Uterus (tissue), 4 donors: ENCODE data around the gene SIAE. TPM values are rescaled to one million over a fixed set of nuclear protein-coding genes. Genes with fewer than 3 reads are reported as not detected.
A peak's percentile ranks its signal among the peaks of the same experiment; 100 is the strongest.

ENCODE experiments used
- DNase-seq, 2 donors: peaks; one replicate each; pipeline ENCODE4 v3.0.0-alpha.2; 2019 to 2020
- H3K27ac ChIP-seq, 2 donors: fragments of 200-600 bp; sonication (generic); 1 replicate in 1 of 2; 2 replicates in 1 of 2; pipeline ENCODE4 v1.5.1; 2016 to 2018
- H3K27me3 ChIP-seq, 2 donors: fragments of 200-600 bp; sonication (generic); one replicate each; pipeline ENCODE4 v1.5.1; 2018 to 2019; ENCODE audit warnings: control low read depth in 1 of 2
- H3K36me3 ChIP-seq, 2 donors: fragments of 200-600 bp; sonication (generic); one replicate each; pipeline ENCODE4 v1.5.1; 2019; ENCODE audit warnings: control low read depth in 1 of 2
- H3K4me1 ChIP-seq, 2 donors: fragments of 200-600 bp; sonication (generic); one replicate each; pipeline ENCODE4 v1.5.1; 2018 to 2019; ENCODE audit warnings: control low read depth in 1 of 2
- H3K4me3 ChIP-seq, 2 donors: fragments of 200-600 bp; sonication (generic); 1 replicate in 1 of 2; 2 replicates in 1 of 2; pipeline ENCODE4 v1.5.1; 2018 to 2019; ENCODE audit warnings: mild to moderate bottlenecking in 1 of 2
- H3K9me3 ChIP-seq, 2 donors: fragments of 200-600 bp; sonication (generic); one replicate each; pipeline ENCODE4 v1.5.1; 2019; ENCODE audit warnings: control low read depth in 1 of 2
- CTCF ChIP-seq, 4 experiments: fragments of 200-600 bp in 2 of 4; fragments of 450-650 bp in 2 of 4; sonication (generic) in 2 of 4; IDR thresholded peaks; one replicate each; pipeline ENCODE4 v1.5.1; 2016 to 2019; ENCODE audit warnings: antibody characterized with exemption in 4 of 4, mild to moderate bottlenecking in 2 of 4, moderate library complexity in 1 of 4
- POLR2A ChIP-seq, 2 donors: fragments of 450-650 bp; IDR thresholded peaks; one replicate each; pipeline ENCODE4 v1.6.1; 2016; ENCODE audit warnings: antibody characterized with exemption in 2 of 2, mild to moderate bottlenecking in 1 of 2, moderate library complexity in 1 of 2
- intact Hi-C: fragments of 100-400 bp; cut with DNase I; formaldehyde crosslinking; loops from one replicate; pipeline ENCODE4 v1.15.1; 2023; ENCODE audit warnings: low total_unique reads
- total RNA-seq, 4 donors: library from RNA; depleted of rRNA in 3 of 4; stranded (reverse); fragments of >200 nt in 3 of 4; gene quantifications; one replicate each; pipeline versions ENCODE4 v1.1.0 to v1.2.4, GENCODE V29; 2014 to 2023
- donor health status: DM: yes; HTN: yes; CAD: no.

The SIAE gene
- total RNA-seq, 4 donors from 2014 or later = 0.77 to 7.5 (median 5.3) TPM

DNA sequence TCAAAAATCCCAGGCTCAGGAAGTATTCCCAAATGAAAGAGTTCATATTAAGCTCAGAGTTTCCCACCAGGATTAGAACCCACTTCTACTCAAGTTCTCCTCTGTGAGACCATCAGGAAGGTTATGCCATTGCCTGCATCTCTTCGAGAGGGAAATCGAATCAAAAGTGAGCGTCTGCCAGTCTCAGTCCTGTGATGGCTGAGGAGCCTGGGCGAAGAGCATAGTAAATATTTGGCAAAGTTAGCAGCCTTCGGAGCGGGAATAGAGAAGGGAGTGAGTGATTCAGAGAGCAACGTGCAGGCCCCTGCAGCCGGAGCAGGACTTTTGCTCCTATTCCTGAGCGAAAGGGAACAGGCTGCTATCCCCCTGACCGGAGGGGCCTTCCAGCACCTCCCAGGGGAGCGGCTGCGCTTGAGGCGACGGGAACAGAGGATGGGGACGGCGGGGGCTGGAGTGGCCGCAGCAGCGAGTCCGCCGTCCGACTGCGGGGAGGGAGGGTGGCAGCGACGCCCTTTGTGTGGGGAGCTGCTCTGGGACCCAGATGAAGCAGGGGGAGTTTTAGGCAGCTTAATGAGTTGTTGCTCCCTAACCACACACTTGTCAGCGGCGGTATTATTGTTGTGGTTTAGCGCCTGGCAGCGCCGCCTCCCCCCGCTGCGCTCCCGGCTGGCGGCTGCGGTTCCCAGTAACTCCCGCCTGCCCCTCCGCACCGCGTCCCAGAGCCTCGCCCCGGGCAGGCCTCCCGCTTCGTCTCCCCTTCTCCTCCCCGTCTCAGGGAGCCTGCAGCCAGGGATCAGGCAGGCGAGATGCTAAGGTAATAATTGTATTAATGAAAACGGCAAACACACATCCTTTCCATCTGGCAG, 44.5 kb upstream of the SIAE start:
- peak overlapping the region; percentile 30 to 52 for H3K27ac ChIP-seq
- H3K4me3 ChIP-seq = peak overlapping the region; percentile 30 to 32
- DNase-seq = peak in 1 of 2 donors; percentile 27
- no peaks in the 10 kb centered on the region for H3K36me3 ChIP-seq
- TF ChIP-seq POLR2A (IDR thresholded peaks at IDR 0.05) (no peak), CTCF (IDR thresholded peaks at IDR 0.05) (no peak)
- H3K4me1 ChIP-seq = peaks cover 0 to 12% of the 10 kb centered on the region in 2 donors
- H3K9me3 ChIP-seq = no peaks in the 10 kb centered on the region
- H3K27me3 ChIP-seq = peaks cover 0 to 9% of the 10 kb centered on the region in 2 donors
- intact Hi-C loops = no loop called here

GRCh38 chr11:124717421-124717785, 43.9 kb upstream of the SIAE start:
- H3K4me1 ChIP-seq = peaks cover 0 to 12% of the 10 kb centered on the region in 2 donors
- H3K36me3 ChIP-seq = no peaks in the 10 kb centered on the region
- TF ChIP-seq POLR2A (IDR thresholded peaks at IDR 0.05) (no peak), CTCF (IDR thresholded peaks at IDR 0.05) (no peak)
- H3K9me3 ChIP-seq = no peaks in the 10 kb centered on the region
- DNase-seq = no peak
- peak overlapping the region in 1 of 2 donors; percentile 32 for H3K4me3 ChIP-seq
- peak overlapping the region; percentile 30 to 52 for H3K27ac ChIP-seq
- H3K27me3 ChIP-seq = peaks cover 0 to 9% of the 10 kb centered on the region in 2 donors
- intact Hi-C loops = no loop called here

DNA sequence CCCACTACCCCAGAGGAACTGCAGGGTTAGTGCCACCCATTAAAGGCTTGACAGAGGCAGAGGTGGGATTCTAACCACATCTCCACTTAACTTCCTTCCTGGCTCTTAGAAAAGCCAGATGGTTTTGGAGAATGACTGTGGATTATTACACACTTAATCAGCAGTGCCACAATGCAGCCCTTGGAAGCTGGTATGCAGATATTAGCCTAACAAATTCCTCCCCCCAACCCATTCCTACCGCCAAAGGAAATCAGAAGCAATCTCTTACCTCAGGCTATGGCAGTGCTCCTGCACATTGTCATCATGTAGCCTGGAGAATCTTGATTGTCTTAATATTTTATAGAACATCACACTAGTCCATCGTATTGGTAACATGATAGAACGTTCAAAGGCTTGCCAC, 43.1 kb upstream of the SIAE start:
- H3K4me3 ChIP-seq = no peak overlapping the region
- no peak for TF ChIP-seq POLR2A (IDR thresholded peaks at IDR 0.05)
- TF ChIP-seq CTCF (IDR thresholded peaks at IDR 0.05) = no peak
- no peaks in the 10 kb centered on the region for H3K9me3 ChIP-seq
- H3K27ac ChIP-seq = no peak overlapping the region
- intact Hi-C loops = no loop called here
- peaks cover 0 to 12% of the 10 kb centered on the region in 2 donors for H3K4me1 ChIP-seq
- DNase-seq = no peak
- H3K36me3 ChIP-seq = no peaks in the 10 kb centered on the region
- peaks cover 0 to 2% of the 10 kb centered on the region in 2 donors for H3K27me3 ChIP-seq

DNA sequence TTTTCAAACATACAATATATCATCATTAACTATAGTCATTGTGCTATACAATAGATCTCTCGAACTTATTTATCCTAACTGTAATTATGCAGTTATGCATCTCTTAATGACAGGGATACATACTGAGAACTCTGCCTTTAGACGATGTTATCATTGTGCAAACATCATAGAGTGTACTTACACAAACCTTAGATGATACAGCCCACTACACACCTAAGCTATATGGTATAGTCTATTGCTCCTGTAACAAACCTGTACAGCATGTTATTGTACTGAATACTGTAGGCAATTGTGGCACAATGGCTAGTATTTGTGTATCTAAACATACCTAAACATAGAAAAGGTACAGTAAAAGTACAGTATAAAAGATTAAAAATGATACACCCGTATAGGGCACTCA, 38.9 kb upstream of the SIAE start:
- Histone ChIP-seq H3K36me3 (no peaks in the 10 kb centered on the region), H3K4me3 (no peak overlapping the region), H3K27ac (no peak overlapping the region), H3K4me1 (no peaks in the 10 kb centered on the region), H3K9me3 (no peaks in the 10 kb centered on the region), H3K27me3 (no peaks in the 10 kb centered on the region)
- intact Hi-C loops = no loop called here
- no peak for DNase-seq
- TF ChIP-seq CTCF (IDR thresholded peaks at IDR 0.05) (no peak), POLR2A (IDR thresholded peaks at IDR 0.05) (no peak)

DNA sequence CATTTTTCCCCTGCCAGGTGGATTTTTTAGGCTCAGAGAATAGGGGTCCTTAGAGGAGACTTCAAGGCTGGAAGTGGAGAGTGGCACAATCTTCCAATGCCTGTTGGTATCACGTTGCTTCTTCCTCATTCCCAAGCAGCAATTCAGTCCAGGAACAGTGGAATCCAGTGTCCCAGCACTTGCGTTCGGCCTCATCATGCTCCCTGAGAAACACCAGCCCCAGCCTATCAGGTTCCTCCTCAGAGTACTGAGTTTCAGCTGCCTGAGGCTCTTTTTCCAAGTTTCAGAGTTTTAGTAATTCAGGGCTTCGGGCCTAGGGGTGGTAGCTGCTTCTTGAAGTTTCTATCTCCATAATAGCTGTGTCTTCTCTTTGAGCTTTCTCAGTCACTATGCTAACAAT, 34.3 kb upstream of the SIAE start:
- H3K27me3 ChIP-seq = no peaks in the 10 kb centered on the region
- no peak for TF ChIP-seq CTCF (IDR thresholded peaks at IDR 0.05)
- TF ChIP-seq POLR2A (IDR thresholded peaks at IDR 0.05) = no peak
- no peaks in the 10 kb centered on the region for H3K9me3 ChIP-seq
- no peaks in the 10 kb centered on the region for H3K36me3 ChIP-seq
- H3K4me1 ChIP-seq = no peaks in the 10 kb centered on the region
- H3K27ac ChIP-seq = no peak overlapping the region
- DNase-seq = no peak
- no peak overlapping the region for H3K4me3 ChIP-seq
- intact Hi-C loops = no loop called here
